ENCODE results near the gene SLC19A1. TPM values are rescaled to one million over a fixed set of nuclear protein-coding genes. Genes with fewer than 3 reads are reported as not detected.
A peak's percentile ranks its signal among the peaks of the same experiment; 100 is the strongest.

Gene SLC19A1
- total RNA-seq, 4 donors from 2014 or later, result 1.8 to 9.6 (median 2.1) TPM

DNA sequence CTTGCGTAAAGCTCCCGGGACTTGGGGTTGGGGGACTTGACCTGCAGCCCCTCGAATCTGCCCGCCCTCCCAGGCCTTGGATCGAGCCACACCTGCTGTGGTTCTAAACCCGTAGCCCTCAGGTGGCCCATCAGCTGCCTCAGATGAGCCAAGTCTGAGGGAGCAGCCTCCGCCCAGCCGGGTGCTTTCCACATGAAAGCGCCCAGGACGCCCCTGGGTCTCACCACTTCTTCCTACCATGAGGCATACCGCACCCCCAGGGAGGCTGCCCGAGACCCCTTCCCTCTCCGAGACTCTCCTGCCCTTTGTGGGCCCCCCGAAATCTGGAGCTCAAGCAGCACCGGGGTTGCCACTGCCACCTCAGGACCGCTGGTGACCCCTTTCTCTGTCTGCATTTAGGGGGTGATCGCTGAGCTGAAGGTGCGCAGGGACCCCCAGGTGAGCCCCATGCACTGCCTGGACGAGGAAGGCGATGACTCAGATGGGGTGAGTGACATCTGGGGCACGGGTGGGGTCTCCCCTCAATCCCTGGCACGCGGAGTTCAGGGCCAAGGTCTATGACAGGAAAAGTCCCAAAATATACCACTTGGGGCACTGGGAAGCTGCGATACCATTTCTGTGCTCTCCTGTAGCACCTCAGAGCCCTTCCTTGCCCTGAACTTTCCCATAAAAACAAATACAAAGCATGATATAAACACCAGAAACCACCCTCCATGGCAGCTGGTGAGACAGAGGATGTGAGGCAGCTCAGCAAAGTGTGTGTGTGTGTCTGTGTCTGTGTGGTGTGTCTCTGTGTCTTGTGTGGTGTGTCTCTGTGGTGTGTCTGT lies 68.5 kb downstream of the SLC19A1 start:
- intact Hi-C loops (cut with DNase I; ENCODE audit: low total_unique reads) (no loop called here), in situ Hi-C loops (cut with MboI; ENCODE audit: low sequenced_read_pairs in 4 of 4) (no loop called here)
- no peak overlapping the region for H3K27ac ChIP-seq
- no peaks in the 10 kb centered on the region for H3K27me3 ChIP-seq
- no peak for DNase-seq
- H3K9me3 ChIP-seq, result no peaks in the 10 kb centered on the region
- H3K4me1 ChIP-seq, result no peaks in the 10 kb centered on the region
- no peak overlapping the region for H3K4me3 ChIP-seq
- TF ChIP-seq, protein P1, sequence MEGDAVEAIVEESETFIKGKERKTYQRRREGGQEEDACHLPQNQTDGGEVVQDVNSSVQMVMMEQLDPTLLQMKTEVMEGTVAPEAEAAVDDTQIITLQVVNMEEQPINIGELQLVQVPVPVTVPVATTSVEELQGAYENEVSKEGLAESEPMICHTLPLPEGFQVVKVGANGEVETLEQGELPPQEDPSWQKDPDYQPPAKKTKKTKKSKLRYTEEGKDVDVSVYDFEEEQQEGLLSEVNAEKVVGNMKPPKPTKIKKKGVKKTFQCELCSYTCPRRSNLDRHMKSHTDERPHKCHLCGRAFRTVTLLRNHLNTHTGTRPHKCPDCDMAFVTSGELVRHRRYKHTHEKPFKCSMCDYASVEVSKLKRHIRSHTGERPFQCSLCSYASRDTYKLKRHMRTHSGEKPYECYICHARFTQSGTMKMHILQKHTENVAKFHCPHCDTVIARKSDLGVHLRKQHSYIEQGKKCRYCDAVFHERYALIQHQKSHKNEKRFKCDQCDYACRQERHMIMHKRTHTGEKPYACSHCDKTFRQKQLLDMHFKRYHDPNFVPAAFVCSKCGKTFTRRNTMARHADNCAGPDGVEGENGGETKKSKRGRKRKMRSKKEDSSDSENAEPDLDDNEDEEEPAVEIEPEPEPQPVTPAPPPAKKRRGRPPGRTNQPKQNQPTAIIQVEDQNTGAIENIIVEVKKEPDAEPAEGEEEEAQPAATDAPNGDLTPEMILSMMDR (IDR thresholded peaks at IDR 0.05 in 4 of 5, conservative IDR thresholded peaks at IDR 0.05 in 1 of 5), result no peak
- TF ChIP-seq POLR2A (IDR thresholded peaks at IDR 0.05), result no peak
- no peak for ATAC-seq
- H3K36me3 ChIP-seq, result no peaks in the 10 kb centered on the region

GRCh38 chr21:45472445-45473365 lies 69.5 kb downstream of the SLC19A1 start:
- Histone ChIP-seq H3K27ac (no peak overlapping the region), H3K36me3 (no peaks in the 10 kb centered on the region), H3K9me3 (no peaks in the 10 kb centered on the region), H3K4me1 (no peaks in the 10 kb centered on the region), H3K27me3 (no peaks in the 10 kb centered on the region), H3K4me3 (no peak overlapping the region)
- intact Hi-C loops (cut with DNase I; ENCODE audit: low total_unique reads) (no loop called here), in situ Hi-C loops (cut with MboI; ENCODE audit: low sequenced_read_pairs in 4 of 4) (no loop called here)
- DNase-seq (no peak), ATAC-seq (no peak)
- TF ChIP-seq POLR2A (IDR thresholded peaks at IDR 0.05), result no peak
- TF ChIP-seq, protein P1 (IDR thresholded peaks at IDR 0.05 in 4 of 5, conservative IDR thresholded peaks at IDR 0.05 in 1 of 5), result no peak

DNA sequence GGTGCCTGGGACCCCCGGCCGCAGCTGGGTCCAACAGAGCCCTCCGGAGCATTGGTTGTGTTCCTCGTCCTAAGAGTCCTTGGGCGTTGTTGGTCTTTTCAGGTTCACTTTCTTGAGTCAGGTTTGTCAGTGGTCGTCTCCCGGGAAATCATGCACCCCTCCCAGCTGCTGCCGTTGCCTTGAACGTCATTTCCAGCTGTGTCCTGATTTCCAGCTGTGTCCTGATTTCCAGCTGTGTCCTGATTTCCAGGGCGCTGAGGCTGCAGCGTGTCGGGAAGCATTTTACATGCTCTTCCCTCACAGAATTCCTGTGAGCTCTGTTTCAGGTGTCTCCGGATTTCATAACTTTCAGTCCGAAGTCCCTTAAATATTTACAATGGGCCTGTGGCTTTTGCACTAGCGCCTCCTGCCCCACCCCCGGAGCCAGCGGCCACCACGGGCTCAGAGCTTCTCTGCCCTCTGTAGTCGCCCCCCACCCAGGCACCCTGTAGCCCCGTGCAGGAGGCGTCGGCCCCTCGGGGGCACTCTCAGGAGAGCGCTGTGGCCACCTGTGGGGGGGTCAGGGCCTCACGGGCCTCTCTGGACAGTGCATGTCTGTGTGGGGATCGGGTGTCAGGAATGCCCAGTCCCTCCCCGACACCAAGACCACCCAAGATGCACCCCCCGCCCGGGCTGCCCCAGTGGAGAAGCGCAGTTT lies 70.6 kb downstream of the SLC19A1 start:
- DNase-seq, result peak; percentile 32 to 48
- Histone ChIP-seq H3K27me3 (no peaks in the 10 kb centered on the region), H3K36me3 (no peaks in the 10 kb centered on the region), H3K4me1 (no peaks in the 10 kb centered on the region), H3K27ac (peak overlapping the region; percentile 55 to 76 (median 71)), H3K4me3 (peak overlapping the region in 1 of 4 donors; percentile 40), H3K9me3 (no peaks in the 10 kb centered on the region)
- ATAC-seq, result peak; percentile 66 to 71
- no peak for TF ChIP-seq POLR2A (IDR thresholded peaks at IDR 0.05)
- TF ChIP-seq, protein P1 (IDR thresholded peaks at IDR 0.05 in 4 of 5, conservative IDR thresholded peaks at IDR 0.05 in 1 of 5), result no peak
- intact Hi-C loops (cut with DNase I; ENCODE audit: low total_unique reads), result no loop called here
- in situ Hi-C loops (cut with MboI; ENCODE audit: low sequenced_read_pairs in 4 of 4), result no loop called here

- no peak for DNase-seq
- no peaks in the 10 kb centered on the region for H3K36me3 ChIP-seq
- peak; percentile 72 for ATAC-seq
- H3K27ac ChIP-seq, result peak overlapping the region; percentile 55 to 76 (median 71)
- H3K4me3 ChIP-seq, result peak overlapping the region in 1 of 4 donors; percentile 40
- in situ Hi-C loops (cut with MboI; ENCODE audit: low sequenced_read_pairs in 4 of 4), result no loop called here
- no peaks in the 10 kb centered on the region for H3K27me3 ChIP-seq
- no peak for TF ChIP-seq POLR2A (IDR thresholded peaks at IDR 0.05)
- TF ChIP-seq, protein P1 (IDR thresholded peaks at IDR 0.05 in 4 of 5, conservative IDR thresholded peaks at IDR 0.05 in 1 of 5), result no peak
- no peaks in the 10 kb centered on the region for H3K4me1 ChIP-seq
- intact Hi-C loops (cut with DNase I; ENCODE audit: low total_unique reads), result no loop called here
- H3K9me3 ChIP-seq, result no peaks in the 10 kb centered on the region
These were observed 71.3 kb downstream of the SLC19A1 start for GRCh38 chr21:45470773-45471524.
